Stimulated activated CD4-positive, alpha-beta T cell treated with anti-CD3 and anti-CD28 coated beads, Interleukin-15, amount 100 ng/mL, for 24 hours (primary cell): Measurements from ENCODE around the gene MARK1.

Experiments used
- DNase-seq: peaks from one replicate; pipeline ENCODE4 v3.0.0-alpha.2; 2020

MARK1 gene

GRCh38 chr1:220527908-220528678, at the start of gene MARK1:
Gene MARK1, plus strand, starts transcription at chr1:220528136. Its CDS starts 687 bp downstream, at chr1:220528823.
- peak; percentile 40 for DNase-seq

DNA sequence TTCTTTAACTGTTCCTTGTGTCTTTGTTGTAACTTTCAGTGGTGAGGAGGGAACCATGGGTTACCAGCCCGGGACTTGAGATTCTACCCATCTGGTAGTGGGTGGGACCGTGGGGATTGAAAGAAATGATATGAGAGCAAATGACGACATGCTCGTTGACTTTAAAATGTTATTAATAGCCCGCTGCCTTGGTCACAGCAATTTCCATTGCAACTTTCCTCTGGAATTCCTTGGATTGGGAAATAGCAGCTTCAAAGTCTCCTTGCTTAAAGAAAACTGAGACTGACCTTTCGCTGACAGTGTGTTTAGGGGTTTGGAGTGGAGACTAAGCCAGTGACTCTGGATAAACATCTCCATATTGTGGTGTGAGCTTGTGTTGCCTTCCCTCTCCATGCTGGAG, 44.2 kb upstream of the MARK1 start:
- DNase-seq, result no peak

DNA sequence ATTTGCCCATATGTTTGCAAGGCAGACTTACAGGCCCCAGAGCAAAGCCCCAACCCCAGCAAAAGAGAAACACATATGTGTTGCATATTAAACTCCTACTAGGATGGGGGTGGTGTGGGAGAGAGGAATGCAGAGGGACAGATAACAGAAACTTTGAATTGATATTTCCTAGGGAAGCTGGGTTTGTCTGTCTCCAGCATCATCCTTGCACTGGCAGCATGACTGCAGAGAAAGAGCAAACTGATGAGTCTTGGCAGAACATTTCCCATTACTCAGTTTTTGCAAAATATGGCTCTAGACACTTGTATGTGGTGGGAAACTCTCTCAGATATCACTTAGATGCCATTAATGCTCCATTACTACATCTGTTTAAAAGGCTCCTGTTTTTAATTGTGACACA, 43.8 kb upstream of the MARK1 start:
- no peak for DNase-seq

DNA sequence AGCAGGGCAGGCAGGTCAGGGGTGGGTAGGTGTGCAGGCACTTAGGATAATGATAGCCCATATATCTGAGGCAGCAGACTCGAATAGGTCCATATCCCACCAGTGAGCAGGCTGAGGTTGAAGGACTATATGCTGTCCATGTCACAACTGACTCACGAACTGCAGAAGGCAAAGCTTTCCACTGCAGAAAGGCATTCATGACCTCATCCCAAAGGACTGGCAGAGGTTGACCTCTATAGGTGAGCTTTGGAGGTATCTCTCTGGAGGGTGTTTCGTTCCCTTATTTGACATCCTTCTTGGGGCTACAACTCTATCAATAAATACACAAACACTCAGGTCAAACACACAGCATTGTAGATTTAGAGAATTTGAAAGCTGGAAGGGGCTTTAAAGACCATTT, 42.8 kb upstream of the MARK1 start:
- DNase-seq, result no peak

- DNase-seq, result no peak
These were observed 42.1 kb upstream of the MARK1 start for GRCh38 chr1:220485791-220486190.

GRCh38 chr1:220487297-220487820, 40.6 kb upstream of the MARK1 start:
- peak; percentile 53 for DNase-seq

DNA sequence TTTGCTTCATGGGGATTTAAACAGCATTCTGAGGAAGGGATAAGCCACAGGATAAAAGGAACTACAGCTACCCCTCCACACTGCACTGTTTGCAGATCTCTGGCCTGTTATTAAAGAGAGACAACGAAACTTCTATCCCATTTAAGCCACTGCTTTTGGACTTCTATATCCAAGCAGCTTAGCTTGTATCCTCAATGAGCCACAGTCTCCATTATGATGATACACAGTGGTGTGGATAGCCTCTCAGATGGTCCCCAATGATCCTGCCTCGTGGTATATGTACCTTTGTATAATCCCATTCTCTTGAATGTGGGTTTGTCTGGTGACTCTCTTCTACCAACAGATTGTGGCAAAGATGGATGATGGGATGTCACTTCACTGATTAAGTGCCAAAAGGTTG, 36.0 kb upstream of the MARK1 start:
- no peak for DNase-seq

DNA sequence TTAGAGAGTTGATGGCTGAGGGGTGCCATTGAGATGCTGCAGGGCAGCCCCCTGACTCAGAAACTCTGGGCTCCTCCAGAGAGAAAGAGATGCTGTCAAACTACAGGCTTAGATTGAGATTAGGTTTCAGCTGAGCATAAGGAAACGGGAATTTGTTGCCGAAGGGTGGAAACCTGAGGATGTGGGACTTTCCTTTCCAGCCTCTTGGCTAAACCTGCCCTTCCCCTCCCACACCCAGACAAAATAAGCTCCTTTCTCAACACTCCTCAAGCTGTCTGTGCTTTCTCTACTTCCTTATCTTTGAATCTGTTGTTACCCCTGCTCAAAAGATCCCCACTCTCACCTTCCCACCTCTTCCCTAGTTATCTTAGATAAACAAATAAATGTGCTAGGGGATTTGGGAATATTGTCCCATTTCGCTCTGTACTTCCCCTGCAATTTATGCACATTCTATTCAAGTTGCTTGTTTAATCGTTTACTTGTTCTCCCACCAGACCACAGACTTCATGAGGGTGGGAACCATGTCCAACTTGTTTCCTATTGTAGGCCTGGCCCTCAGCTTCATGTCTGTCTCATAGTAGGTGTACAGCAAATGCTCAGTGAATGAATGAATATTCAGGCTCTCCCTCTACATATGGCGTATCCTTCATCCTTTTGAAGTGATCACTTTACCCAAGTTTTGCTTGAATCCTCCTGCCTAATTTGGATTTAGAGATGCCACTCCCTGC, 30.6 kb upstream of the MARK1 start:
- no peak for DNase-seq

DNA sequence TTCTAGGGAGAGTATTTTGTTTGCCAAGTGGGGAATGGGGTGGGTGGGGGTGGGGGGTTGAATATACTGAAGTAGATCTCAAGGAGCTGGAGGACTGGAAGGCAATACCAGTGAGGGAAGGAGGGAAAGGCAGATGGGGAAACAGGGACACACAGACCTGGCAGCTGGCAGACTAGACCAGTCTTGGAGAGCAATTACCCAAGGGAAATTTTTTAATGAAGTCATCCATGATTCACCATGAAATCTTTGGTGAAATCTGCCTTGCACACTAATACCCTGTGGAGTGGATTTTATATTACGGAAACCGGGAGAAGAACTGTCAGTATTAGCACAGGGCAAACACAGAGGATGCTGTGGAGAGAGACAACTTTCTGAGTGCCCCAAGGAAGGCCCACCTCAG, 29.7 kb upstream of the MARK1 start:
- no peak for DNase-seq

DNA sequence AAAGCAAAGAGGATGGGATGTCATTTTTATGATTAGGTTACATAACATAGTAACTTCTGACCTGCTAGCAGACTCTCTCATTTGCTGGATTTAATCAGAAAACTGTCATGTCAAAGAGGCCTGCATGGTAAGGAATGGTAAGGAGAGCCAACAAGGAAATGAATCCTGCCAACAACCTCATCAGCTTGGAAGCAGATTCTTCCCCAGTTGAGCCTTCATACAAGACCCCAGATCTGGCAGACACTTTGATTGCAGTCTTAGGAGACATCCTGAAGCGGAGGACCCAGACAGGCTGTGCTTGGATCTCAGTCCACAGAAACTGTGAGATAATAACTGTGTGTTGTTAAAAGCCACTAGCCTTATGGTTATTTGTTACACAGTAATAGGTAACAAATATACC, 27.6 kb upstream of the MARK1 start:
- no peak for DNase-seq

- no peak for DNase-seq
These were observed 23.6 kb upstream of the MARK1 start for GRCh38 chr1:220504329-220504728.

DNA sequence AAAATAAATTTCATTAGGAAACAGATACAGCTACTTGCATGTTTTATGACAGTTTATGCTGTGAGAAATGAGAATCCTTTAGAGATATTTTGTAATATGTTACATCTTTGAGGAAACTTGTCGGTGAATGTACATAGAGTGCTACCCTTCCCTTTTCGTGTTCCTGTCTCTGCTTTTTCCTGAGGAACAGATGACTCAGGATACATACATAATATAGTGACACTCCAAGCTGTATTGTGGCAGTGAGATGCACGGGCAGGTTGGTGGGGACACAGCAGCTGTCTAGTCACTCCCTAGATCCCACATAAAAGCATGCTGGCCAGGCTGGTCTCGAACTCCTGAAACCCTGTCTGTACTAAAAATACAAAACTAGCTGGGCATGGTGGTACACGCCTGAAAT, 20.9 kb upstream of the MARK1 start:
- no peak for DNase-seq

DNA sequence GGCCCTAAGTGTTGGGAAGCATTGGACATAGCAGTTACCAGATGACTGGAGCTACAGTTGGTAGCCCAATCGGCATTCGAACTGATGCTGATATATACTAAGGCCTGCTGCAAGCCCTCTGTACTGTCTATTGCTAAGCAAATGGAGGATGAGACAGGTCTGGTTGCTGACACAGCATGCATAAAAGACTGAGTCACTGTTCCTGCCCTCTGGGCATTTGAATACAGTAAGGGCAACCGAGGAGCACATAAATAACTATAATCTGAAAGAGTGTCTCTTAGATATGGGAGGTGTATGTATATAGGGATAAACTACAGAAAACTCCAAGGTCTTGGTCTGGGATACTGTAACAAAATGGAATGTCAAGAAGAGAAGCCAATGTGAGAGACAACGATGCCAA, 16.8 kb upstream of the MARK1 start:
- no peak for DNase-seq

- DNase-seq, result no peak
These were observed 16.2 kb upstream of the MARK1 start for GRCh38 chr1:220511785-220512184.

DNA sequence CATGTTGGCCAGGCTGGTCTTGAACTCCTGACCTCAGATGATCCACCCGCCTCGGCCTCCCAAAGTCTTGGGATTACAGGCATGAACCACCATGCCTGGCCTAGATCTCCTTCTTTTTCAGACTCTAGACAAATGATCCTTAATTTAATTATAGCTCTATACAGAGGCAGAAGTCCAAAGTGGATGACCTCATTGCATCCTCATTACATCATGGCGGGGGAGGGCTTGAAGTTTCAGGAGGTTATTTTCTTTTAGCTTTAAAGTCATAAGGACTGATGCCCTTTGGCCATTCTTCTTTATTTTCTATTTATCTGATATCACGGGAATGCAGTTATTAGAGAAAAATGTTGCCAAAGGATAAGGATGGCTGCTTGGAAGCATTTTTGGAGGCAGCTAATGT, 14.1 kb upstream of the MARK1 start:
- no peak for DNase-seq

DNA sequence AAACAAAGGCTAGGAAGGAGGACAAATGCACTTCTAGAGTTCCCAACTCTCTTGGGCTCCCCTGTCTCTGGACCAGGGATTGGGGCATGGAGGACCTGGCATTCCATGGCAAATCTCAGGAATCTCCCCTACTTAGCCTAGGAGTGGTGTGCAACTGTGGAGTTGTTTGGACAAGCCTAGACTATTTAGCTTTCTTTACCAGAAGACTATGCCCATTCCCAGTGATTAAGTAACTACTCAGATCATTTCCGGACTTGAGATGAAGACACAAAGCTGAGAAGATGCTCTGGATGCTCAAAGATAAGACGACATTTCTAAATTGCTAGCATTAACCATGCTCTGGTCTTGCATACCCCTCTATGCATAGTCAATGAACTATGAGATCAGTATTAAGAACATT, 13.7 kb upstream of the MARK1 start:
- no peak for DNase-seq

GRCh38 chr1:220516014-220516721, 11.8 kb upstream of the MARK1 start:
- DNase-seq, result no peak

DNA sequence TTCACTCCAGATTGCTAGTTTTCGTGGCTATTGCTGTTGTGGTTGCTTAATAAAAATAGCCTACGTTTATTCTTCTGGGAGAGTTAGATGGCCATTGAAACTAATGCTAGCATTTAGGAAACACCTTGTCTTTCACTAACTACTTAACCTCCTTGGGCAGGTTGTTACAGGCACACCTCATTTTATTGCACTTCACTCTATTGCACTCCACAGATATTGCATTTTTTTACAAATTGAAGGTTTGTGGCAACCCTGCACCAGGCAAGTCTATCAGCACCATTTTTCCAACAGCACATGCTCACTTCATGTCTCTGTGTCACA, 11.3 kb upstream of the MARK1 start:
- no peak for DNase-seq

DNA sequence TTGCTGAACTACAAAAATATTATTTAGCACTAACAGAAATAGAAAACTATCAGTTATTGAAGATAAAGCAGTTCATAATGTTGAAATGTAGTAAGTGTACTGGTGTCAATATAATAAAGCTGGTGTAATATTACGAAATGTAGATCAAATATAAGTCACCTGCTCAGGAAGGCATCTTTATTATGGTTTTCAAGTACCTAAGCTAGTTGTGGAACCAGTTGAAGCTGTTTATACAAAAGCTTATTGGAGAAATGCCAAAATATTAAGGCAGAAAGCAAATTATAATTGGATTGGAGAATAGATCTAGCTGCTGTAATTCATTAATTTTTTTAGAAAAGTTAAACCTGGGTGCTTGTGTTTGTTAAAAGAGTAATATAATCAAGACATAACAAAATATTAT, 6.2 kb upstream of the MARK1 start:
- DNase-seq, result no peak

DNA sequence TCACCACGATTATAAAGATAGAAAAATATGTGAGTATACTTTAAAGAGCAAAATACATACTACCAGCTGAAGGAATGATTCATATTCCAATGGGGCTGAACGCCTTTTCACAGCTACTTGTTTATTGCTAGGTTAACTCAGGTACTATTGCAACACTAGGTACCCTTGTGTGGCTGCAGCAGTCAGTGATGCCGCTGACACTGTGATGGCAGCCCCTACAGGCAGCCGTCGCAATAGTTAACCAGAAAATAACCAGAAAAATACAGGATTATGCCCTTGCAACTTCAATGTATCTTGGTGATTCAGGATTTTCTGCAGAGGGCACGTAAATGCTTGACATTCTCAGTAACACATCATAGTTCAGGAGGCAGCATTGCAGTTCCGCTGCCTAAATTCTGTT, 1.6 kb upstream of the MARK1 start:
- no peak for DNase-seq

DNA sequence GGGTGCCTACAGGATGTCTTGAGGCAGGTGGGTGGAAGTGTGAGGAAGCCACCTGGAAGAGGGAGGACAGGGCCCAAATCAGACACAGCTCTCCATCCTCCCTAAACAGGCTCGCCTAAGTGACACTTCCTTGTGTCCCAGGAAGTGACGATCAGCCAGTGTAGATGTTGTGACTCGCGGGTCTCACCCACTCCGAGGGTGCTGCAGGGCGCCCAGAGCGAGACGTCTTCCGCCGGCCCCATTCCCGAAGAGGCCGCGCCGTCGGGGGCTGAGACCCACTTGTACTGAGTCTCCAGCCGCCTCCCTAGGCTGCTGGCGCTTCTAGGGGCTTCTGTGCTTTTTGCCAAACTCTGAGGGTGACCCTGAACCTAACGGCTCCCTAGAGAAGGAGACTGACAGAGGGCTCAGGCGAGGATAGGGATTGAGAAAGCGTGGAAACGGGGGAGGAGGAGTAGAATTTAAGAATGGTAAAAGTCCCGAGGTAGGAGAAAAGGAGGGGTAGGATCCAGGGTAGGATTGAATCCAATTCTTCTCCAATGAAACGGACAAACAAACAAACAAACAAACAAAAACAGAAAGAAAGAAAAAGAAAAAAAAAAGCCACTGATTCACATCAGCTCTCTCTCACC, 543 bp upstream of the MARK1 start:
- peak; percentile 12 for DNase-seq

DNA sequence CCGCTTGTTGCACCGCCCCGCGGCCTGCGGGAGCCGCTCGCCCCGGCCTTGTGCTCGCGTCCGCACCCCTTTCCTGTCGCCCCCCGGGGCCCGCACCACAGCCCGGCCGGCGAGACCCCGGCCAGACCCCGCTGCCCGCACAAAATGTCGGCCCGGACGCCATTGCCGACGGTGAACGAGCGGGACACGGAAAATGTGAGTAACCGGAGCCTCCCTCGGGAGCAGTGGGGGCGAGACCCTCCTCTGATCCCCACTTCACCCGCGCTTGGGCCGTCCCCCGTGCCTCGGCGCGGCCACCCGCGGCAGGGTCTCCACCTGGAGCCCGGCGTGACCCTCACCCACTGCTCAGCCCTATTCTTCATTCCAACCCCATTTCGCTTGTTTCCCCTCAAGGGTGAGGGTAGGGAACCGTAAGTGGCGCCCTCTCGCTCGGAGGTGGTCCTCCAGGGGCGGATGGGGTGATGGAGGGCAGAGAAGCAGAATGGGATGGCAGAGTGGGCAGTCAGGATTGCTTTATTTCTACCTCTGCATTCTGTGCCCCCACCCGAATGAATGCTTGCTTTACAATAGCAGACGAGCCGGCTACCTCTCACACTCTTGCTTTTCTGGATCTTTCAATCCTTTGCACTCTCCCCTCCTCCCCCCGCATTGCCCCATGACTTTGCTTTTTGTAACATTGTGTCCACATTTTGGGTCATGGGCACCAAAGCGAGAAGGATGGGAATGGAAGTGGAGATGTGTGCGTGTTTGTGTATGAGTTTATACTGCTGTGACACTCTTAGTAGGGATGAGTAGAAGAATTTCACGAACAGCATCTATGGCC, 954 bp downstream of the MARK1 start:
- DNase-seq, result no peak
